Ramos (cell line): ENCODE data around the gene SLCO1B3.
"Not testable (repeated sequence)": the region's sequence is repeated elsewhere in the genome, so short reads cannot be mapped to it uniquely, and the experiment has no call there.

Experiments
- in situ Hi-C: fragments of 300-500 bp; cut with MboI; formaldehyde crosslinking; loops from one replicate; pipeline ENCODE4 v1.14.3; 2022; ENCODE audit warnings: low sequenced_read_pairs; ENCODE audit not compliant: unreplicated experiment

The SLCO1B3 gene, protein sequence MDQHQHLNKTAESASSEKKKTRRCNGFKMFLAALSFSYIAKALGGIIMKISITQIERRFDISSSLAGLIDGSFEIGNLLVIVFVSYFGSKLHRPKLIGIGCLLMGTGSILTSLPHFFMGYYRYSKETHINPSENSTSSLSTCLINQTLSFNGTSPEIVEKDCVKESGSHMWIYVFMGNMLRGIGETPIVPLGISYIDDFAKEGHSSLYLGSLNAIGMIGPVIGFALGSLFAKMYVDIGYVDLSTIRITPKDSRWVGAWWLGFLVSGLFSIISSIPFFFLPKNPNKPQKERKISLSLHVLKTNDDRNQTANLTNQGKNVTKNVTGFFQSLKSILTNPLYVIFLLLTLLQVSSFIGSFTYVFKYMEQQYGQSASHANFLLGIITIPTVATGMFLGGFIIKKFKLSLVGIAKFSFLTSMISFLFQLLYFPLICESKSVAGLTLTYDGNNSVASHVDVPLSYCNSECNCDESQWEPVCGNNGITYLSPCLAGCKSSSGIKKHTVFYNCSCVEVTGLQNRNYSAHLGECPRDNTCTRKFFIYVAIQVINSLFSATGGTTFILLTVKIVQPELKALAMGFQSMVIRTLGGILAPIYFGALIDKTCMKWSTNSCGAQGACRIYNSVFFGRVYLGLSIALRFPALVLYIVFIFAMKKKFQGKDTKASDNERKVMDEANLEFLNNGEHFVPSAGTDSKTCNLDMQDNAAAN

DNA sequence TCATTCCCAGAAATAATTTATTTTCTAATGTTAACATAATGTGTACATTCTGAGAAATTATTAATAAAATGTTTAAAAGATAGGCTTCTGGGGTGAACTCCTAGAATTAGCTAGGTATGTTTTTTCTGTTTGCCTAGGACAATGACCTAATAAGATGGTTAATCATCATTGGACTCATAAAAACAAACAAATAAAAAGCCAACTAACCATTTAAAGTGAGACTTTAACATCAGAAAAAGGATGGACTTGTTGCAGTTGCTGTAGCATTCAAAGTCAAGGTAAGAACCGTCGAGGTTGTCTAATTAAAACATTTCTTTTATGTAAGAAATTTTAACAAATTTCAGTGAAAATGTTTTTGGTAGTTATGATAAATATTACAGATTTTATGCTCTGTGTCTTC, at the start of gene SLCO1B3:
Gene SLCO1B3 (plus strand): TSS at position 219 of the 400 bp plus-strand sequence. CDS start 5,034 bp downstream, outside the sequence.
- in situ Hi-C loops: no loop called here

DNA sequence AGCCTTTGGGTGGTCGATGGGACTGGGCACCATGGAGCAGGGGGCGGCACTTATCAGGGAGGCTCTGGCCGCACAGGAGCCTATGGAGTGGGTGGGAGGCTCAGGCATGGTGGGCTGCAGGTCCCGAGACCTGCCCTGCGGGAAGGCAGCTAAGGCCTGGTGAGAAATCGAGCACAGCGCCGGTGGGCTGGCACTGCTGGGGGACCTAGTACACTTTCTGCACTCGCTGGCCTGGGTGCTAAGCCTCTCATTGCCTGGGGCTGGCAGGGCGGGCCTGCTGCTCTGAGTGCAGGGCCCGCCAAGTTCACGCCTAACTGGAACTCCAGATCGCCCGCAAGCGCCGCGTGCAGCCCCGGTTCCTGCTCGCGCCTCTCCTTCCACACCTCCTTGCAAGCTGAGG, 33.1 kb upstream of the SLCO1B3 start:
- in situ Hi-C loops: no loop called here

DNA sequence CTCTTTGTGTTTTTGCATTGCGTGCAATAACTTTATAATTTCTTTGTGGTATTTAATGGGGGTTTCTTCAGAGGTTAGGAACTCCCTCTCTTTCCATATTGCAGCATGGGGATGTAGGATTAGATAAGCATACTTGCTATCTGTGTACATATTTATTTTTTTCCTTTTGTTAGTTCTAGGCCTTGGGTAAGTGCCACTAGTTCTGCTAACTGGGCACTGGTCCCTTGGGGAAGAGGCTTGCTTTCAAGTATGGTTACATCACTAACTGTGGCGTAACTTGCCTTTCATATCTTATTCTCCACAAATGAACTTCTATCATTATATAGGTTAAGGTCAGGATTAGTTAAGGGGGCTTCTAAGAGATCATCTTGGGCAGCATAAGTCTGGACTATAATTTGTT, 31.5 kb upstream of the SLCO1B3 start:
- in situ Hi-C loops: no loop called here

DNA sequence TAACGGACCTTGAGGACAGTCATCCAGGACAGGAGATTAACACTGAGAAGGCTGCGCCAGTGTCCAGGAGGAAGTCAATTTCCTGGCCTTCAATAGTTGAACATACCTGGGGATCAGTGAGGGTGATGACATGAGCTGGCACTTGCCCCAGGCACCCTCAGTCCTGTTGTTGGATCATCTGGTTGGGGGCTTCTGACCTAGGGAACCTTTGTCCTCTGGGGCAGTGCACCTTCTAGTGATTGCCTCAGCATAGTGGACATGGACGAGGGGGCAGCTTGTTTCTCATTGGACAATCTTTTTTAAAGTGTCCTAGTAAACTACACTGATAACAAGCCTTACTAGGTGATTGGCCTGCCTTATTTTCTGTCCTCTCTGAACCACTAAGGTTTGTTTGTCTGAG, 30.5 kb upstream of the SLCO1B3 start:
- in situ Hi-C loops: not testable (repeated sequence)

DNA sequence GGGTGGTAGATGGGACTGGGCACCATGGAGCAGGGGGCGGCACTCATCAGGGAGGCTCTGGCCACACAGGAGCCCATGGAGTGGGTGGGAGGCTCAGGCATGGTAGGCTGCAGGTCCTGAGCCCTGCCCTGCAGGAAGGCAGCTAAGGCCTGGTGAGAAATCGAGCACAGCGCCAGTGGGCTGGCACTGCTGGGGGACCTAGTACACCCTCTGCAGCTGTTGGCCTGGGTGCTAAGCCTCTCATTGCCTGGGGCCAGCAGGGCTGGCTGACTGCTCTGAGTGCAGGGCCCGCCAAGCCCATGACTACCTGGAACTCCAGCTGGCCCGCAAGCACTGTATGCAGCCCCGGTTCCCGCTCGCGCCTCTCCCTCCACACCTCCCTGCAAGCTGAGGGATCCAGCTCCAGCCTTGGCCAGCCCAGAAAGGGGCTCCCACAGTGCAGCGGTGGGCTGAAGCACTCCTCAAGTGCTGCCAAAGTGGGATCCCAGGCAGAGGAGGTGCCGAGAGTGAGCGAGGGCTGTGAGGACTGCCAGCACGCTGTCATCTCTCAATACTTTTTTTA, 26.6 kb upstream of the SLCO1B3 start:
- in situ Hi-C loops: not testable (repeated sequence)

DNA sequence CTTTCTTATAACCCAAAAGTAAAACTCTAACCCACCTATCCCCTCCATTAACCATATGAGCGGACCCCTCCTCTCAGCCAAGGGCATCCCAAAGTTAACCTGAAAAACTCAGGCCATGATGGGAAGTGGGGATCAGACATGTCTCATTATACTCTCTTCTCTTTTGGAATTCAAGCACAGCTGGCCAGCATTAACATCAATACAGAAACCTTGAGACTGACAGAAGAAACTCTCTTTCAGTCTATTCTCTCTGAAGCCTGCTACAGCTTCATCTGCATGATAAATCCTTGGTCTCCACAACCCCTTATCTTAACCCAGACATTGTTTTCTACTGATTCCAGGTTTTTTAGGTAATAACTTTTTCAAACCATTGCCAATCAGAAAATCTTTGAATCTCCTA, 17.5 kb upstream of the SLCO1B3 start:
- in situ Hi-C loops: no loop called here

DNA sequence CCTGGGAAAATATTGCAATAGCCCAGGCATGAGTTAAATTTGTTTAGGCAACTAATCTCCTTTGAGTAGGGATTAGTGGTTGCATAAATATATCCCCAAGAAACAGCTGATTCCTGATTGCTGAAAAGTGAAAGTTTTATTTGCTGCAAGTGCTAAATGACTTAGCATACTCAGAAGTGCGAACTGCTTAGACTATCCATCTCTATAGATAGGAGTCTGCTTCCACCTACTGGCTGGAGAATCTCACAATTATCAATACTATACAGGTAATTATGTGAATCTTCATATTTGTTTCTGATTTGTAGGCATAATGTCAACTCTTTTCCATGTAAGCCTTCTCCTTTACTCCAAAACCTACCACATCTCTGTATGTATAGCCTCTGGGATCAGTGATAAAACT, 12.0 kb upstream of the SLCO1B3 start:
- in situ Hi-C loops: no loop called here

DNA sequence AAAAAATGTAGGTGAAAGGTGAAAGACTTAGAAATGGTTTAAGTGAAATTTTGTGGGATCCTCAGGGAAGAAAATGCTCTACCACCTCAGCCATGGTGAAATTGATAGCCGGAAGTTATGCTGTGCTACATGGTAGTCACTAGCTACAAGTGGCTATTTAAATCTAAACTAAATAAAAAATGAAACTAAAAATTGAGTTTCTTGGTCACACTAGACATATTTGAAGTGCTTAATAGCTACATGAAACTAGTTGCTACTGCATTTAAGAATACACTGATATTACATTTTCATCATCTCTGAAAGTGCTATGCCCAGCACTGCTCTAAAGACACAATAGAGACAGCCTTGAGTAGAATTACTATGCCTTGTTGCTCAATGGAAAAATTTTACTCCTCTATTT, 10.3 kb upstream of the SLCO1B3 start:
- in situ Hi-C loops: no loop called here

DNA sequence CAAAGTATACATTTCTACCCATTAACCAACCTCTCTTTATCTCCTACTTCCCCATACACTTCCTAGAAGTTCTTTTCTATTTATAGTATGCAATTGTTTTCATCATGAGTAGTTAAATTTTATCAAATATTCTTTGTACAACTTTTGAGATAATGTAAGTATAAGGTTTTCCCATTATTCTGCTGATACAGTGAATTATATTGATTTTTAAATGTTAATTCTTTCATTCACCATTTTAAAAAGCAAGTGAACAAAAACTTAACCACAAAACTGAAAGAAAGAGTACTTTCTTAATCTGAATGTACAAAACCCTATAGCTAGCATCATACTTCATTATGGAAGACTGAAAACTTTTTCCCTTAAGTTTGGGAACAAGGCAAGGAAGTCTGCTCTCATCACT, 9.5 kb upstream of the SLCO1B3 start:
- in situ Hi-C loops: no loop called here

DNA sequence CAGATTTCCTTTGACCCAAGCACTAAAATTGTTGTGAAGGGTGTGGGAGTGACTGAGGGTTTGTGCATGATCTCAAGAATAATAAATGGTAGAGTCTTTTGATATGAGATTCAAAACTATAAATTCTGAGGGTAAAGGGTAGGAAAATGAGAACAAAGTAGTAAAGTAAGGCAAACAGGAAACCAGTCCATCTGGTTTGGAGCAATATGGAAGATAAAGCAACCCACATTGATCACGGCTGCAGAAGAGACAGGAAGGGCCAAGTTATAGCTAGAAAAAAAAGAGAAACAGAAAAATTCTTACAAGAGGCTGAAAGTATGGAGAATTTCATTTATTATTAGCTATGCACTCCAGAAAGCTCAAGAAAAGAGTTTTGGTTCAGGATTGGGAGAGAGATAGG, 4.6 kb upstream of the SLCO1B3 start:
- in situ Hi-C loops: no loop called here

DNA sequence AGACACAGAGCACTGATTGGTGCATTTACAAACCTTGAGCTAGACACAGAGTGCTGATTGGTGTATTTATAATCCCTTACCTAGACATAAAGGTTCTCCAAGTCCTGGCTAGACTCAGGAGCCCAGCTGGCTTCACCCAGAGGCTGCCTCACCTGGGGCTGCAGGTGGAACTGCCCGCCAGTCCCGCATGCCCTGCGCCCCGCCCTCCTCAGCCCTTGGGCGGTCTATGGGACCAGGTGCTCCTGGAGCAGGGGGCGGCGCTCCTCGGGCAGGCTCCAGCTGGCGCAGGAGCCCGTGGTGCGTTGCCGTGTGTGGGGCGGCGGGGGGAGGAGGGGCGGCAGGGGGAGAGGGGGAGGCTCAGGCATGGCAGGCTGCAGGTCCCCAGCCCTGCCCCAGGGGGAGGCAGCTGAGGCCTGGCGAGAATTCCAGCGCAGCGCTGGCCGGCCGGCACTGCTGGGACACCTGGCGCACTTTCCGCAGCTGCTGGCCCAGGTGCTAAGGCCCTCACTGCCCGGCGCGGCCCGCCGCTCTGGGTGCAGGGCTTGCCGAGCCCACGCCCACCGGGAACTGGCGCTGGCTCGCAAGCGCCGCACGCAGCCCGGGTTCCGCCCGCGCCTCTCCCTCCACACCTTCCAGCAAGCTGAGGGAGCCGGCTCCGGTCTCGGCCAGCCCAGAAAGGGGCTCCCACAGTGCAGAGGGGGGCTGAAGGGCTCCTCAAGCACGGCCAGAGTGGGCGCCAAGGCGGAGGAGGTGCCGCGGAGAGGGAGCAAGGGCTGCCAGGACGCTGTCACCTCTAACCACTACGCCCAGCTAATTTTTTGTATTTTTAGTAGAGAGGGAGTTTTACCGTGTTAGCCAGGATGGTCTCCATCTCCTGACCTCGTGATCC, 3.1 kb upstream of the SLCO1B3 start:
- in situ Hi-C loops: no loop called here

DNA sequence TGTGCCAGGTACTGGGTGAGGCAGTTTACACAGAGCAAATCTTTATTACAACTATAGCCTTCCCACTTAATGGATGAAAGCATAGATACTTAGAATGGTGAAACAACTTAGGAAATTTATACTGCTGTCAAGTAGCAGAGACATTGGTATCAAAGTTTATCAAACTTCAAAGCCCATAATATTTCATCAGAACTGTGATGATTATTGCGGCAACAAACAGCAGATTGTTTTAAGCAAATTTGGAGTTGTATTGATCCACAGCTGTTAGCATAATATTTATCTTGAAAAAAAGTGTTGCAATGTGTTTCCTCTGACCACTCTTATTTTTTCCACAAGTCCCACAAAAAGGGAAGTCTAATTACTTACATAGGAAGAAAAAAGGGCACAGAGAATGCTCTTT, 2.0 kb upstream of the SLCO1B3 start:
- in situ Hi-C loops: no loop called here

DNA sequence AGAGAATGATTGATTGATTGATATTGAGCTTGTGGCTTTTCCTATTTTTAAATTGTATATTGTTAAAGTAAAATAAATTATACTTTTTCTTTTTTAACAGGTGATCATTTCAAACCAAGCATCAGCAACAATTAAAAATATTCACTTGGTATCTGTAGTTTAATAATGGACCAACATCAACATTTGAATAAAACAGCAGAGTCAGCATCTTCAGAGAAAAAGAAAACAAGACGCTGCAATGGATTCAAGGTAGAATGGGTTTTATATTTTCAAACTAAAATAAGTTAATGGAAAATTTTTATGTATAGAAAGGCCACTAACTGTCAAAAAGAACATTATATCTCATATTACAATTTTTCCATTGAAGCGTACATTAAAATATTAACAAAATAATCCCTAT, 5.1 kb downstream of the SLCO1B3 start:
- in situ Hi-C loops: no loop called here

DNA sequence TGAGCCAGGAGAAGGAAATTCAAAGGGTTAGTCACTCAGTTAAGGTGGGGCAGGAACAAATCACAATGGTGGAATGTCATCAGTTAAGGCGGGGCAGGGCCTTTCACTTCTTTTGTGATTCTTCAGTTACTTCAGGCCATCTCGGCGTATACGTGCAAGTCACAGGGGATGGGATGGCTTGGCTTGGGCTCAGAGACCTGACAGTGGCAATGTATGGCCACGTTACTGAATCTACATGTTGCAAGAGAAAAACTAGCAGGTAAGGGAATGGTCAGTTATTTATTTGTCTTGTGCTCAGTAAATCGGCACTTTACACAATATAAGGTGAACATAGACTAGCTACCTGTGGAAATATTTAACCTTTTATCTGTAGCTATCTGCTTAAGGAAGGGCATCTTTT, 11.9 kb downstream of the SLCO1B3 start:
- in situ Hi-C loops: no loop called here

DNA sequence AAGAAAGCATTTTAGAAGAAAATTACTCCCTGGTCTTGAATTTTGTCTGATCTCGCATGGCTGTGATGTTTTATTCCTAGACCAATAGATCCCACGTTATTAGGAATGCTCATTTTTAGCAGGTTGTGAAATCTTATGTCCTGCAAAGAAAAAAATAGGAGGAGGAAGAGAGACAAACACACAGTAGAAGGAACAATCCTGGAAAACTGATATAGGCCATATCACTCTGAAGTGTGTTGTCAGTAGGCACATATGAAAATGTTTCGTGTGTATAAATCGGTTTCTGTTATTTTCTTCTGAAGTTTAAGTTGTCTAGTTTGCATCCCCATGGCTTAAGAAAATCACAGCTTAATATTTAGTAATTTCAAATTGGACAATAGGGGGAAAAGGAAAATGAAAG, 12.4 kb downstream of the SLCO1B3 start:
- in situ Hi-C loops: no loop called here

DNA sequence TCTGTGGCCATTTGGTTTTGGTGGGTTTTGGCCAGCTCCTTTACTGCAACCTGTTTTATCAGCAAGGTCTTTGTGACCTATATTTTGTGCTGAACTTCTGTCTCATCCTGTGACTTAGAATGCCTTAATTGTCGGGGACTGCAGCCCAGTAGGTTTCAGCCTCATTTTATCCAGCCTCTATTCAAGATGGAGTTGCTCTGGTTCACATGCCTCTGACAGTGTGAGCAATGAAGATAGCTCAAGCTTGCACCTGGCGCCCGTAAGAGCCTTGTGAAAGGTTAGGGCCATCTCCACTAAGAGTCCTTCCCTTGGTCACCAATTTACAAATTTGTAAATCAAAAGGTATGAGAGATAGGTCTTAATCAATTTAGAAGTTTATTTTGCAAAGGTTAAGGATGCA, 19.4 kb downstream of the SLCO1B3 start:
- in situ Hi-C loops: no loop called here

DNA sequence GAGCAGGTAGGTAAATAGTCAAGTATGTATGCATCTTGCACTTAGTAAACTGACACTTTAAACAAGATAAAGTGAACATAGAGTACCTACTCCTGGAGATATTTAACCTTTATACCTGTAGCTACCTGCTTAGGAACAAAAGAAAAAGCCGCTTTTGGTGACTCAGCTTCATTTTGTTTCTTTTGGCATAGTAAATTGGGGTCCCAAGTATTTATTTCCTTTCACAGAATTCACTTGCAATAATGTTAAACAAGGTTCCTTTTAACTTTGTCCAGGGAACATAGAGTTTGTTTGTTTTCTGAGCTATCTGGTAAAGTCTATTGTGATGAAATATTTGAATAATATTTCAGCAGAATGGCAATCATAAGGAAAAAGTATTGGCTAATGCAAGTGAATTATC, 20.0 kb downstream of the SLCO1B3 start:
- in situ Hi-C loops: no loop called here

DNA sequence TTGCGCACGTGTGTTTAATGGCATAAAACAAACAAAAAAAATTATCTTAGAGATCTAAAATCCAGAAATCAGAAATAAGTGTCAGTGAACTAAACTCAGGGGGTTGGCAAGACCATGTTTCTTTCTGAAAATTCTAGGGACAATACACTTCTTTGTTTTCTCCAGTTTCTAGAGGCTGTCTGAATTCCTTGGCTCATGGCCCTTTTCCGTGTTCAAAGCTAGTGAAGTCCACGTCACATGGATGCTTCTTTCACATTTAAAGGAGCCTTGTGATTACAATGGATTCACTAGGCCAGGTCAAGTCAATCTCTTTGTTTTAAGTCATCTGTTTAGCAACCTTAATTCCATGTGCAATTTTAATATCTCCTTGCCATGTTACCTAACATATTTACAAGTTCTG, 22.4 kb downstream of the SLCO1B3 start:
- in situ Hi-C loops: no loop called here

DNA sequence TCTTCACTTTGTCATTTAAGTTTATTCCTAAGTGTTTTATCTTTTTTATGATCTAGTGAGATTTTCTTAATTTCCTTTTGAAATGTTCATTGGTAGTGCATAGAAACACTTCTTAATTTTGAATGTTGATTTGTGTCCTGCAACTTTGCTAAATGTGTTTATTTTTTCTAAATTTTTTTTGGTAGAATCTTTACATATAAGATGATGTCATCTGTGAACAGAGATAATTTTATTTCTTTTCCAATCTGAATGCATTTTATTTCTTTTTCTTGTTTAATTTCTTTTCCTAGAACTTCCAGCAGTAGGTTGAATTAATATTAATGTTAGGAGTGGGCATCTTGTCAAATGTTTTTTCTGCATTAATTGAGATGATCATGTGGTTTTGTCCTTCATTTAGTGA, 42.1 kb downstream of the SLCO1B3 start:
- in situ Hi-C loops: no loop called here

DNA sequence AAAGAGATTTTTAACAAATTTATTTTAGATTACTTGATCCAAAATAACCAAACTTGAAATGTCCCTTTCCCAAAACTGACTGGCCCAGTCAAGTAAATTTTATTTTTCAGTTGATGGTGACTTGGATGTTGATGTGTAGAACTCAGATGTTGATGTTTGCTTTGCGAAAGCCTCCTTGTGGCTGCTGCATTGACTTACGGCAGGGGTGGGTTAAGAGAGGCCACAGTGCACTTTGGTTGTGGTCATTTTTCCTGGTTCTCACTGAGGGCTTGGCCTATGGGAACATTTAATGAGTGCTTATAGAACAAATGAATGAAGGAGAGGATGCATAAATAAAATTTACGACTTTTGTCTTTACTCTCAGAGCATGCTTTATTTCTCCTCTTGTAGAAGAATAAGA, 52.6 kb downstream of the SLCO1B3 start:
- in situ Hi-C loops: no loop called here

DNA sequence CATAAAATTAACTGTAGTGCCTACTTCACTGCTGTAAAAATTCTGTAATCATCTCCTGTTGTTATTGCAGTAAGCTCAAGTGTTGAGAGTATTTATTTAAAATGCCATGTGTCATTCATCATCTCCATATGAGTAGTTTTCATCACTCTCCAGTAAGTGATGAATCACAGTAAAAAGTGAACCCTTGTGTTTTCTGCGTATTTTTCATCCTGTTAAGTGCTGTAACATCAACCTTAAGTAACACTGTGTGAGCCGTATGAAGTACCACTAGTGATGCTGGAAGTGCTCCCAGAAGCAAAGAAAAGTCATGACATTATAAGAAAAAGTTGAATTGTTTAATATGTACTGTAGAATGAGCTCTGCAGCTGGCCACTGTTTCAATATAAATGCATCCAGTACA, 55.4 kb downstream of the SLCO1B3 start:
- in situ Hi-C loops: no loop called here
